HG02943 (cell line): ENCODE measurements around the gene LMOD1.
"Not testable (repeated sequence)": the region's sequence is repeated elsewhere in the genome, so short reads cannot be mapped to it uniquely, and the experiment has no call there.

Experiments
- ATAC-seq: cut with Tn5 transposase; IDR thresholded peaks from one replicate; pipeline ENCODE4 v1.9.1; 2021; ENCODE audit warnings: mild to moderate bottlenecking, low read depth, moderate library complexity; ENCODE audit not compliant: unreplicated experiment

Gene LMOD1

GRCh38 chr1:201949491-201949890 lies 3.1 kb upstream of the LMOD1 start:
- ATAC-seq = no peak

GRCh38 chr1:201947697-201948008 lies 1.3 kb upstream of the LMOD1 start:
- ATAC-seq = no peak

- no peak for ATAC-seq
Observed at GRCh38 chr1:201945863-201946223, 505 bp downstream of the LMOD1 start.

GRCh38 chr1:201945157-201945556 lies 1.2 kb downstream of the LMOD1 start:
- no peak for ATAC-seq

GRCh38 chr1:201944639-201945038 lies 1.7 kb downstream of the LMOD1 start:
- ATAC-seq = no peak

- no peak for ATAC-seq
Observed at GRCh38 chr1:201944002-201944401, 2.3 kb downstream of the LMOD1 start.

GRCh38 chr1:201942129-201942495 lies 4.2 kb downstream of the LMOD1 start:
- no peak for ATAC-seq

GRCh38 chr1:201941420-201942128 lies 4.8 kb downstream of the LMOD1 start:
- ATAC-seq = no peak

GRCh38 chr1:201940316-201940715 lies 6.0 kb downstream of the LMOD1 start:
- ATAC-seq = not testable (repeated sequence)

GRCh38 chr1:201939574-201939973 lies 6.8 kb downstream of the LMOD1 start:
- ATAC-seq = no peak

GRCh38 chr1:201939148-201939547 lies 7.2 kb downstream of the LMOD1 start:
- no peak for ATAC-seq

- ATAC-seq = no peak
Observed at GRCh38 chr1:201938440-201939035, 7.8 kb downstream of the LMOD1 start.

GRCh38 chr1:201937624-201938213 lies 8.6 kb downstream of the LMOD1 start:
- no peak for ATAC-seq

GRCh38 chr1:201933840-201934430 lies 12.4 kb downstream of the LMOD1 start:
- no peak for ATAC-seq

GRCh38 chr1:201930803-201931202 lies 15.5 kb downstream of the LMOD1 start:
- ATAC-seq = no peak

GRCh38 chr1:201930137-201930536 lies 16.2 kb downstream of the LMOD1 start:
- ATAC-seq = no peak

- no peak for ATAC-seq
Observed at GRCh38 chr1:201928266-201928665, 18.1 kb downstream of the LMOD1 start.

- ATAC-seq = no peak
Observed at GRCh38 chr1:201925981-201926645, 20.2 kb downstream of the LMOD1 start.

GRCh38 chr1:201925301-201925567 lies 21.1 kb downstream of the LMOD1 start:
- no peak for ATAC-seq

- no peak for ATAC-seq
Observed at GRCh38 chr1:201921952-201922558, 24.3 kb downstream of the LMOD1 start.

GRCh38 chr1:201918343-201918742 lies 28.0 kb downstream of the LMOD1 start:
- ATAC-seq = no peak
